GM21528 (cell line): ENCODE data around the gene IRX6.

Source experiments
- ATAC-seq: cut with Tn5 transposase; IDR thresholded peaks from one replicate; pipeline ENCODE4 v1.9.1; 2021; ENCODE audit warnings: mild to moderate bottlenecking, moderate library complexity; ENCODE audit not compliant: unreplicated experiment, low FRiP score

IRX6 gene

DNA sequence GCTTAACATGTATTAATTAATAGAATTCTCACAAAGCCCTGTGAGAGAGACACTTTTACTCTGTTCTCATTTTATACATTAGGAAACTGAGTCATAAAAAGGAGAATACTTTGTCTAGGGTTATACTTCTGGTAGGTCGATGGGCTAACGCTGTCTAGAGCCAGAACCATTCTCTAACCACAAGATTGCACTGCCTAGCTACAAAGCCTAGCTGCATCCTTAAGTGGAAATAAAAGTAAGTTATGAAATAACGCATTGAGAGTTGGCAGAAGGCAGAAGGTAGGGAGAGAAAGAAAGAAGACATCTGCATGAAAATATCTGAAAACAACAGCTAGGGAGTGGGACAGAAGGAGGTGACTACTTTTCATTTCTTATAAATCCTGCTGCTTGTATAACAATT, 33.2 kb downstream of the IRX6 start:
- no peak for ATAC-seq

DNA sequence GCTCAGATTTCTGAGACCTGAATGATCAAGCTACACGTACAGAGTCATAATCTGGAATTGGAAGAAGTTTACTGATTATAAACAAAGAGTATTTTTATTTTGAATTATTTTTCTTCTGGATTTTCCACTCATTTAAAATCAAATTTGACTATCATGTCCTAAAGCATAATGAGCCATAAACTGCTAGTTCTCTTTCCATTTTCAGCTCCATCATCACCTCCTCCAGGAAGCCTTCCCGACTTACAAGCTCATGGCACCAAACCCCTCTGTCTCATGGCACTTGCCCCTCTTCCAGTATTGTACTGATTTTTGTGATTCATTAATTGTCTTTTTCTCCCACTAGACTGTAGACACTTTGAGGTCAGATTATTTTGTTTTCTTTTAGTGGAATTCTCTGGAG, 35.9 kb downstream of the IRX6 start:
- ATAC-seq, result no peak

- ATAC-seq, result no peak
Measured at GRCh38 chr16:55364811-55365210, 40.8 kb downstream of the IRX6 start.

- ATAC-seq, result no peak
Measured at GRCh38 chr16:55367301-55367811, 43.4 kb downstream of the IRX6 start.

DNA sequence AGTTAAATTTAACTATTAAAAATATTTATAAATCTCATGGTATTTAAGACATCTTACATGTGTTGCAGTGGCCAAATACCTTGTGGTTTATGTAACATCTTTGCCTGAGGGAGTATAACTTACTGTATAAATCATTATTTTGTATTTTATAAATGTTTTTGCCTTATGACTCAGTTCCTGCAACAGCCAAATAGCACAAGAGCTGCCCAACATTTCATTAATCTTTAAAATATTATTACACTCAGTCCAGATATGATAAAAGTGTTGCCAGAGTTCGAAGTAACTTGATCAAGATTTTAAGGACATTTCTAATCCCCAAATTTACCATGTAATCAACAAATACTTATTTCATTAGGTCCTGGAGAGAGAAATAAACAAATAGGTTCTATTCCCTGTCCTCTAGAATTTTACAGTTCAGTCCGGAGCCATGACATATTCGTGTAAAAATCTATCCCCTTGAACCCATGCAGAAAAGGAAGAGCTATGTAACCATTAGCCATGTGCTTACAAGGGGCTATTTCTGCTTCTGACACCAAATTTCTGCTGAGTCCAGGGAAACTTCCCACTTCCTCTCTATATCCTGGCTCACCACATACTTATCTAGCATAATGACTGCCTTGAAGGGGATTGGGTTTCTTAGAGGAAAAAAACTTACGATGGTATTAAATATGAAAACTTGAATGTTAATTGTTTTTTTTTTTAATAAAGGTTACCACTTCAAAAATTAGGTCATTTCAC, 44.0 kb downstream of the IRX6 start:
- no peak for ATAC-seq

- no peak for ATAC-seq
Measured at GRCh38 chr16:55369151-55369550, 45.1 kb downstream of the IRX6 start.

DNA sequence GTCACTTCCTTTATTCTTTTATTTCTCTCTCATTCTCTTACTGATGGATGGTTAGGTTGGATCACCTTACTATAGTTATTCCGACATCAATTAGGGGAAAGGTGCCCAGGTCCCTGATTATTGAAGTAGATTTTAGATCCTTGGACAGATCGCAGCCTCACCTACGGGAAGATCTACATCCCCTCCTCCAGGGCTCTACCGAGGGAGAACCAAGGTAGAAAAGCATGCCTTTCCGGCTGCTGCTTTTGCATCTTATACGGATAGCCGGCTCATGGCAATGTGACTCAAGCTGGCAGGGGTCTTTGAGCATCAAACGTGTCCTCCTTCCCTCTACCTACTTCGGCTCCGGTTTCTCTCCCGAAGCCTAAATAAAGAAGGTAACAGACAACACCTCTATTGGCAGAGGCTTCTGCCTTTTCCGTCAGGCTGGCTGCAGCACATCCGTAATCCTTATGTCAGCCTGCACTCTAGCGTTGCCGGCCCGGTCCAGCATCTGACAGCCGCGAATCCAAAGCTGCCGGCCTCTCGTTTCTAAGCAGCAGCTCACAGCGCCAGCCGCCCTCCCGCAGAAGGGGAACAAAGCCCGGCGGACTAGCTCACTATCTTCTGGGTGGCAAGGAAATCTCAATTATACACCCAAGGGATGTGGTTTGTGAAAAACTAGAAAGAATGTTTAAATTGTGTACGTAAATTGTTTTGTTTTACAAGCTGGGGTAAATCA, 46.9 kb downstream of the IRX6 start:
- ATAC-seq, result no peak

- no peak for ATAC-seq
Measured at GRCh38 chr16:55372792-55373488, 48.9 kb downstream of the IRX6 start.

- no peak for ATAC-seq
Measured at GRCh38 chr16:55373489-55373832, 49.5 kb downstream of the IRX6 start.

- no peak for ATAC-seq
Measured at GRCh38 chr16:55376045-55376444, 52.0 kb downstream of the IRX6 start.

DNA sequence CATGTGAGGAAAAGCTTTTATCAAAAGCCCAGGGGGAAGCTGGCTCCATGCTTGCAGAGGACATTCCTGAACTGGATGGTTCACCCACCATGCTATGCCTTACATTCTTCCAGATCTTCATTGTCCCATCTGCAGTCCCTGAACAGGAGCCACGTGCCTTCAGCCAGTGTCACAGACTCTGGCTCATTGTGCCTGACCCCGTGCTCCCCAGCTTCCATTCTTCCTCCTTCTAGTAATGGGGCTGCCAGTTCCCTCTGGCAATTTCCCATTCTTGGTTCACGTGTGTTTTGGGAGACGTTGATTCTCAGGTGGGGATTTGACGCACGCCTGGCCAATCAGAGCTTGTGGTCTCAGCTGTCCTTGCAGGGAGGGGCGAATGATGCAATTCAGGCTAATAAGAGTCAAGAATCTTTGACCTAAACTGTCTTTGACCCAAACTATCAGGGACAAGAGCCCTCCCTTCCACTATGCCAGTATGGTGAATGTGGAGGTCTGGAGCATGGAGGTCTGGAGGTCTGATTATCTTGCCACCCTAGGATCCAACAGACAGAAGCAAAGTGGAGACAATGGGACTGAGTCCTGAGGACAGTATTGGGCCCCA, 52.7 kb downstream of the IRX6 start:
- no peak for ATAC-seq

DNA sequence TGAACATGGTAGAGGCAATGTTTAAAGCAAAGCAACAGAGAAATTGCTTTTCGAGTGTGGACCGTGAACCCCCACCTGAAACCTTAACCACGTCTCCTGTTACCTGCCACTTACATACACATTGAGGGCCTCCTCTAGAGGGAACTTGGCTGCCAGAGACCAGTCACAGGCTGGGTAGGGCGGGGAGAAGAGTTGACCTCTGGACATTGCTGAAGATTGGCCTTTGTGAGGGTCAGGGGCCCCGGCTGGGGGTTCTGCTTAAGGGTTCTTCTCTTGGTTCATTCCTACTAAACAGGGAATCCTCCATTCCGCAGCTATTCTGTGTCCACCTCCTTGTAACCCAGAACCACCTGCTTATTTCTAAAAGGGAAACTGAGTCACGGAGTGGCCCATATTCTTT, 53.8 kb downstream of the IRX6 start:
- ATAC-seq, result no peak

DNA sequence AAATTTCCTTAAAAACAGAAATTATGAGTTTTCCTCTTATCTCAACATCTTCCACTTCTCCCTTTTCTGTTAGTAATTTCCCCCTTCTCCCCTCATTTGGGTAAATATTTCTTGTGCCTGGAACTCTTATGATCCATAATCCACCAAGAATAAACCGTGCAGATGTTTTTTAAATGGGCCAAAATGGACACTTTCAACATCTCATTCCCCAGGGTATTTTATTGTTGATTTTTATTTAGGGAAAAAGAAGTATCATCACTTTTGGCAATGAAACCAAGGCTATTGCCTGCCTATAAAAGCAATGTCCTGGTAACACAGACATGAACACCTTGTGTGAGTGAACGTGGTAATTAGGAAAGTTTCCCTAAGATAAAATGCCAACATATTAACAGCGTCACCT, 54.6 kb downstream of the IRX6 start:
- no peak for ATAC-seq

GRCh38 chr16:55379371-55379770, 55.4 kb downstream of the IRX6 start:
- ATAC-seq, result no peak

DNA sequence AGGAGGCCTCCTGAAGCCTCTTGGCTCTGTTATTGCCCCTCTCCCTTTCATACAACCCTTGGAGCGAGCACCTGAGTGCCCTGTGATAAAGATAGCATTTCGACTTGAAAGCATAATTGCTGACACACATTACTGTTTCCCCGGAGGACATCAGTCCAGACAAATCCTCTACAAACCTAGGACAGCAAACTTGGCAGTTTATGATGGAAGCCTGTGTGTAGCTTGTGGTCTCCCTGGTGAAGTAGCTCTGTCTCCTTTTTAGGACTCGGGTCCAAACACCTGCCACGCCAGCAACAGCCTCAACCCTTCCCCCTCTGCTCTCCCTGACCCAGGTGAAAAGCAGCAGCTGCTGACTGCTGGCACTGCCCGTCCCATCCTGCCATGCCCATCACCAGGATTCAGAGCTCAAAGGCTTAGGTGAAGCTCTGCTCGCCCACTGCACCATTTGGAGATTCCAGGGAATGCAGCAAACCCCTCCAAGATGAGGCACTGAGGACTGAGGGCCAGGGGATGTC, 55.9 kb downstream of the IRX6 start:
- ATAC-seq, result no peak
